ENCODE measurements around the gene CLSTN1. TPM values are rescaled to one million over a fixed set of nuclear protein-coding genes. Genes with fewer than 3 reads are reported as not detected.

Gene CLSTN1
- polyA plus RNA-seq, 1 experiment: 34.3 TPM

GRCh38 chr1:9730096-9730901 is 93.5 kb downstream of the CLSTN1 start:
- H3K27me3 ChIP-seq (ENCODE audit: control insufficient read depth, insufficient read depth, low read length): no peaks in the 10 kb centered on the region
- CTCF ChIA-PET: interaction anchor here (1.1 to 2.2 kb wide), 2 partner anchors 9 to 104 kb away, joined by 3 to 7 read pairs; no protein-coding TSS in a partner anchor
- H3K4me3 ChIP-seq (ENCODE audit: low read depth, low read length): no peak overlapping the region
- peaks cover 47% of the 10 kb centered on the region for H3K36me3 ChIP-seq (ENCODE audit: control insufficient read depth, insufficient read depth, low read length)
- no peak for TF ChIP-seq CTCF (IDR thresholded peaks at IDR 0.05; ENCODE audit: insufficient read depth, low read depth, low read length)
- POLR2A ChIA-PET: no interaction called here
- no peak for DNase-seq (ENCODE audit: low read depth)

DNA sequence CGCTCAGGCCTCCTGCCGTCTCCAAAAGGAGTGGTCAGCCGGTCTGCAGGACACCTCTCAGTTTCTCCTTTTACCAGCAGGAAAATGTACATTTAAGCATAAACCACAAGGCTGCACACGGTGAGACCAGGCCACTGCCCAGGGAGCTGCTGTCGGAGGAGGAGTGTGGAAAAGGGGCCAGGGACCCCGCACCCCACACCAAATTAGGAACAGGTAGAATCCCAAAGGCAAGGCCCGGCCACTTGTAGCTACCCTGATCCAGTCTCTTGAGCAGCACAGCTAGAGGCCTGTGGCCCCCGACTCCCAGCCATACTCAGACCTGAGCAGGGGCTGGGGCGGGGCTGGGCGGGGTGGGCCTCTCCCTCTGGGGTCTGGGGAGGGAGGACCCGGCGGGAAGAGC is 94.2 kb downstream of the CLSTN1 start:
- ChIA-PET POLR2A (interaction anchor here (0.6 kb wide), 1 partner anchor 9 kb away, joined by 17 read pairs; no protein-coding TSS in a partner anchor), CTCF (interaction anchor here (1.1 to 2.2 kb wide), 2 partner anchors 8 to 103 kb away, joined by 3 to 7 read pairs; no protein-coding TSS in a partner anchor)
- no peak for DNase-seq (ENCODE audit: low read depth)
- Histone ChIP-seq H3K27me3 (ENCODE audit: control insufficient read depth, insufficient read depth, low read length) (no peaks in the 10 kb centered on the region), H3K36me3 (ENCODE audit: control insufficient read depth, insufficient read depth, low read length) (peaks cover 48% of the 10 kb centered on the region), H3K4me3 (ENCODE audit: low read depth, low read length) (no peak overlapping the region)
- no peak for TF ChIP-seq CTCF (IDR thresholded peaks at IDR 0.05; ENCODE audit: insufficient read depth, low read depth, low read length)

DNA sequence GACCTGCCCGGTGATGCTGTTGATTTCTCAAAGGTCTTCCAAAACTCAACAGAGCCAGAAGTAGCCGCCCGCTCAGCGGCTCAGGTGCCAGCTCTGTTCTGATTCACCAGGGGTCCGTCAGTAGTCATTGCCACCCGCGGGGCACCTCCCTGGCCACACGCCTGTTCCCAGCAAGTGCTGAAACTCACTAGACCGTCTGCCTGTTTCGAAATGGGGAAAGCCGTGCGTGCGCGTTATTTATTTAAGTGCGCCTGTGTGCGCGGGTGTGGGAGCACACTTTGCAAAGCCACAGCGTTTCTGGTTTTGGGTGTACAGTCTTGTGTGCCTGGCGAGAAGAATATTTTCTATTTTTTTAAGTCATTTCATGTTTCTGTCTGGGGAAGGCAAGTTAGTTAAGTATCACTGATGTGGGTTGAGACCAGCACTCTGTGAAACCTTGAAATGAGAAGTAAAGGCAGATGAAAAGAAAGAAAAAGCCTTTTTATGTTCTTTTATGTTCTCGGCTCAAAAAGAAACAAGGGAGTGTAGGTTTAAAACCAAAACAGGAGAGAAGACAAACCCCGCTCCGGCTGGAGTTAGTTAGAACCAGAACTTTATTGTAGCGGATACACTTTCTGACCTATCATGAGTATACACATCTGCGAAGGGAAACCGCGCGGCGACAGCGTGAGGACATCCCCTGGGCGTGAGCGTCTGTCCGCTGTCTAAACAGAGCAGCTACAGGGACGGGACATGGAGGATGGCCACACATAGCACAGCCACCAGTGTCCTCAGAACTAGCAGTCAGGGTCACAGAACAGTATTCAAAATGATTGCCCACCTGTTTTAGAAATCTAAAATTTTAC is 95.1 kb downstream of the CLSTN1 start:
- POLR2A ChIA-PET: no interaction called here
- Histone ChIP-seq H3K27me3 (ENCODE audit: control insufficient read depth, insufficient read depth, low read length) (no peaks in the 10 kb centered on the region), H3K36me3 (ENCODE audit: control insufficient read depth, insufficient read depth, low read length) (peaks cover 47% of the 10 kb centered on the region), H3K4me3 (ENCODE audit: low read depth, low read length) (no peak overlapping the region)
- CTCF ChIA-PET: no interaction called here
- TF ChIP-seq CTCF (IDR thresholded peaks at IDR 0.05; ENCODE audit: insufficient read depth, low read depth, low read length): no peak
- no peak for DNase-seq (ENCODE audit: low read depth)

- TF ChIP-seq CTCF (IDR thresholded peaks at IDR 0.05; ENCODE audit: insufficient read depth, low read depth, low read length): no peak
- no peaks in the 10 kb centered on the region for H3K27me3 ChIP-seq (ENCODE audit: control insufficient read depth, insufficient read depth, low read length)
- H3K36me3 ChIP-seq (ENCODE audit: control insufficient read depth, insufficient read depth, low read length): peaks cover 48% of the 10 kb centered on the region
- H3K4me3 ChIP-seq (ENCODE audit: low read depth, low read length): no peak overlapping the region
- ChIA-PET POLR2A (no interaction called here), CTCF (interaction anchor here (1.0 to 2.7 kb wide), 5 partner anchors 10 to 112 kb away, joined by 3 to 9 read pairs (median 4); no protein-coding TSS in a partner anchor)
- no peak for DNase-seq (ENCODE audit: low read depth)
These were observed 96.7 kb downstream of the CLSTN1 start for GRCh38 chr1:9726905-9727595.
